Hepatocyte (in vitro differentiated cells): Measurements from ENCODE around the gene WAC. TPM values are rescaled to one million over a fixed set of nuclear protein-coding genes. Genes with fewer than 3 reads are reported as not detected.

Experiments used
- DNase-seq: peaks from one replicate; pipeline ENCODE4 v3.0.0-alpha.2; 2016; ENCODE audit warnings: low spot score
- H2AFZ ChIP-seq: fragments of 200-600 bp; sonication (generic); 2 replicates; pipeline ENCODE4 v1.6.0; 2016; ENCODE audit warnings: antibody characterized with exemption, mild to moderate bottlenecking
- H3K27ac ChIP-seq: fragments of 200-600 bp; sonication (generic); 2 replicates; pipeline ENCODE4 v1.5.1; 2016; ENCODE audit warnings: mild to moderate bottlenecking
- H3K27me3 ChIP-seq: fragments of 200-600 bp; sonication (generic); 2 replicates; pipeline ENCODE4 v1.6.1; 2016
- H3K36me3 ChIP-seq: fragments of 200-600 bp; sonication (generic); replicated peaks from 2 replicates; pipeline ENCODE4 v1.5.1; 2016; ENCODE audit warnings: low read depth; ENCODE audit not compliant: insufficient read depth
- H3K4me1 ChIP-seq: fragments of 200-600 bp; sonication (generic); 2 replicates; pipeline ENCODE4 v1.5.1; 2016; ENCODE audit warnings: mild to moderate bottlenecking, moderate library complexity; ENCODE audit not compliant: insufficient read depth
- H3K4me2 ChIP-seq: fragments of 200-600 bp; sonication (generic); 2 replicates; pipeline ENCODE4 v1.6.0; 2016
- H3K4me3 ChIP-seq: fragments of 200-600 bp; sonication (generic); 2 replicates; pipeline ENCODE4 v1.5.1; 2016; ENCODE audit warnings: mild to moderate bottlenecking
- H3K79me2 ChIP-seq: fragments of 200-600 bp; sonication (generic); 2 replicates; pipeline ENCODE4 v1.6.0; 2017; ENCODE audit warnings: mild to moderate bottlenecking
- H3K9me2 ChIP-seq: fragments of 200-600 bp; sonication (generic); replicated peaks from 2 replicates; pipeline ENCODE4 v1.6.0; 2017; ENCODE audit warnings: mild to moderate bottlenecking; ENCODE audit not compliant: insufficient read depth
- H3K9me3 ChIP-seq: fragments of 200-600 bp; sonication (generic); 2 replicates; pipeline ENCODE4 v1.5.1; 2016; ENCODE audit warnings: low read depth, mild to moderate bottlenecking
- H4K20me1 ChIP-seq: fragments of 200-600 bp; sonication (generic); 2 replicates; pipeline ENCODE4 v1.6.0; 2016; ENCODE audit warnings: mild to moderate bottlenecking; ENCODE audit not compliant: insufficient read depth, poor library complexity, severe bottlenecking
- CTCF ChIP-seq: fragments of 200-600 bp; sonication (generic); IDR thresholded peaks from 2 replicates; pipeline ENCODE4 v1.5.1; 2016; ENCODE audit warnings: antibody characterized with exemption, mild to moderate bottlenecking; ENCODE audit not compliant: poor library complexity
- EZH2 ChIP-seq: fragments of 200-600 bp; sonication (generic); IDR thresholded peaks from 2 replicates; pipeline ENCODE4 v1.6.1; 2016; ENCODE audit warnings: antibody characterized with exemption, mild to moderate bottlenecking, borderline replicate concordance
- EZH2phosphoT487 ChIP-seq: fragments of 200-600 bp; sonication (generic); IDR thresholded peaks from one replicate; pipeline ENCODE4 v1.6.1; 2018; ENCODE audit warnings: antibody characterized with exemption, mild to moderate bottlenecking, low read depth, moderate library complexity; ENCODE audit not compliant: unreplicated experiment, severe bottlenecking
- WGBS: methylation state at CpG from one replicate; pipeline ENCODE4 v1.1.6; 2016; ENCODE audit warnings: low lambda C conversion rate; ENCODE audit errors: missing lambda C conversion rate; 5-methylcytosine and 5-hydroxymethylcytosine counted together
- polyA plus RNA-seq: library from polyadenylated mRNA; unstranded; fragments of >200 nt; fragmentation: Nextera tagmentation; extraction: Ambion mirVana; gene quantifications from 2 replicates; pipeline ENCODE4 v1.2.1, GENCODE V29; 2016
- total RNA-seq: library from RNA; depleted of rRNA; stranded (reverse); fragments of >200 nt; gene quantifications from 2 replicates; pipeline ENCODE4 v1.2.3, GENCODE V29; 2014

The WAC gene
- total and polyA plus RNA-seq, 2 experiments from 2014 or later, result 59.4 to 94.6 TPM

- no peak overlapping the region for H3K27ac ChIP-seq
- H3K9me2 ChIP-seq, result no peaks in the 10 kb centered on the region
- H3K4me2 ChIP-seq, result no peak overlapping the region
- 72% methylated on average over 5 of the region's 5 CpGs for WGBS
- H3K4me1 ChIP-seq, result no peaks in the 10 kb centered on the region
- no peak for DNase-seq
- H3K9me3 ChIP-seq, result no peaks in the 10 kb centered on the region
- H4K20me1 ChIP-seq, result no peaks in the 10 kb centered on the region
- TF ChIP-seq EZH2phosphoT487, result no peak
- TF ChIP-seq EZH2, result no peak
- TF ChIP-seq CTCF, result no peak
- no peak overlapping the region for H2AFZ ChIP-seq
- no peaks in the 10 kb centered on the region for H3K79me2 ChIP-seq
- H3K27me3 ChIP-seq, result no peaks in the 10 kb centered on the region
- H3K36me3 ChIP-seq, result no peaks in the 10 kb centered on the region
- H3K4me3 ChIP-seq, result no peak overlapping the region
Observed at GRCh38 chr10:28631896-28632583, 99.1 kb downstream of the WAC start.

GRCh38 chr10:28632584-28632945 lies 99.6 kb downstream of the WAC start:
- H3K4me3 ChIP-seq, result no peak overlapping the region
- 67% methylated on average over 1 of the region's 1 CpG for WGBS
- H3K9me2 ChIP-seq, result no peaks in the 10 kb centered on the region
- H3K27me3 ChIP-seq, result no peaks in the 10 kb centered on the region
- no peak overlapping the region for H3K4me2 ChIP-seq
- H2AFZ ChIP-seq, result no peak overlapping the region
- no peaks in the 10 kb centered on the region for H3K4me1 ChIP-seq
- H4K20me1 ChIP-seq, result no peaks in the 10 kb centered on the region
- H3K79me2 ChIP-seq, result no peaks in the 10 kb centered on the region
- DNase-seq, result no peak
- H3K9me3 ChIP-seq, result no peaks in the 10 kb centered on the region
- no peak overlapping the region for H3K27ac ChIP-seq
- TF ChIP-seq EZH2phosphoT487 (no peak), EZH2 (no peak), CTCF (no peak)
- no peaks in the 10 kb centered on the region for H3K36me3 ChIP-seq

GRCh38 chr10:28633750-28634149 lies 100.8 kb downstream of the WAC start:
- no peak overlapping the region for H3K4me3 ChIP-seq
- no peaks in the 10 kb centered on the region for H3K9me3 ChIP-seq
- H3K9me2 ChIP-seq, result no peaks in the 10 kb centered on the region
- H3K27me3 ChIP-seq, result no peaks in the 10 kb centered on the region
- H2AFZ ChIP-seq, result no peak overlapping the region
- H4K20me1 ChIP-seq, result no peaks in the 10 kb centered on the region
- no peaks in the 10 kb centered on the region for H3K4me1 ChIP-seq
- H3K79me2 ChIP-seq, result no peaks in the 10 kb centered on the region
- H3K4me2 ChIP-seq, result no peak overlapping the region
- no peaks in the 10 kb centered on the region for H3K36me3 ChIP-seq
- no peak overlapping the region for H3K27ac ChIP-seq
- DNase-seq, result no peak
- WGBS, result 80% methylated on average over 6 of the region's 6 CpGs
- TF ChIP-seq EZH2 (no peak), EZH2phosphoT487 (no peak), CTCF (no peak)

- H3K4me3 ChIP-seq, result no peak overlapping the region
- no peak overlapping the region for H3K4me2 ChIP-seq
- H3K27me3 ChIP-seq, result no peaks in the 10 kb centered on the region
- 83% methylated on average over 5 of the region's 5 CpGs for WGBS
- H3K9me3 ChIP-seq, result no peaks in the 10 kb centered on the region
- no peak overlapping the region for H2AFZ ChIP-seq
- no peak for DNase-seq
- no peaks in the 10 kb centered on the region for H3K4me1 ChIP-seq
- no peaks in the 10 kb centered on the region for H3K79me2 ChIP-seq
- no peaks in the 10 kb centered on the region for H4K20me1 ChIP-seq
- no peak overlapping the region for H3K27ac ChIP-seq
- no peaks in the 10 kb centered on the region for H3K36me3 ChIP-seq
- TF ChIP-seq CTCF (no peak), EZH2 (no peak), EZH2phosphoT487 (no peak)
- H3K9me2 ChIP-seq, result no peaks in the 10 kb centered on the region
Observed at GRCh38 chr10:28637346-28637745, 104.4 kb downstream of the WAC start.
